Measurements from ENCODE around the gene NDUFB10. TPM values are rescaled to one million over a fixed set of nuclear protein-coding genes. Genes with fewer than 3 reads are reported as not detected.

Gene NDUFB10
- total RNA-seq, 1 donor from 2014 or later = 153 TPM

DNA sequence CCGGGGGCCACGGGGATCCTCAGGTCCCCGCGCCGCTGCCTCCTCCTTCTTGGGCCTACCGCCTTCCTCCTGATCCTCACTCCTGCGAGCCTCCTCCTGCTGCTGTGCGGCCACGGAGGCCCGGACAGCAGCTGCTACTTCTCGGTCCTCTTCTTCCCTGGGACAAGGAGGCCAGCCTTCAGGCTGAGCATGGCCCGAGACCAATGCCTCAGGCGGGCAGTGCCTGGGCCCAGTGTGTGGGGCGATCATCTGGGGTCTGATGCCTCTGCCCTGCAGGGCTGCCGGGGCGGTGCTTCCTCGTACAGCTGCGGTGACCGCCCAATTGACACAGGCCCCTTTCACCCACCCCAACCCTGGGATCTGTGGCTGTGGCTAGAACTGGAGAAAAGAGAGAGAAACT is 41.7 kb downstream of the NDUFB10 start:
- peaks cover 50% of the 10 kb centered on the region for H3K79me2 ChIP-seq (ENCODE audit: insufficient read depth, low read length)
- Mint-ChIP-seq H3K9me3 (ENCODE audit: unreplicated experiment) (no peaks in the 10 kb centered on the region), H3K27ac (ENCODE audit: unreplicated experiment) (no peak overlapping the region), H3K36me3 (ENCODE audit: low read depth, unreplicated experiment) (peaks cover 9% of the 10 kb centered on the region), H3K4me1 (ENCODE audit: low read depth, unreplicated experiment) (peaks cover 5% of the 10 kb centered on the region), H3K4me3 (ENCODE audit: unreplicated experiment) (no peak overlapping the region), H3K27me3 (ENCODE audit: low read depth, unreplicated experiment) (no peaks in the 10 kb centered on the region)
- TF ChIP-seq EZH2 (IDR thresholded peaks at IDR 0.05; ENCODE audit: insufficient read depth, low read length) = no peak
- TF ChIP-seq, protein P1, sequence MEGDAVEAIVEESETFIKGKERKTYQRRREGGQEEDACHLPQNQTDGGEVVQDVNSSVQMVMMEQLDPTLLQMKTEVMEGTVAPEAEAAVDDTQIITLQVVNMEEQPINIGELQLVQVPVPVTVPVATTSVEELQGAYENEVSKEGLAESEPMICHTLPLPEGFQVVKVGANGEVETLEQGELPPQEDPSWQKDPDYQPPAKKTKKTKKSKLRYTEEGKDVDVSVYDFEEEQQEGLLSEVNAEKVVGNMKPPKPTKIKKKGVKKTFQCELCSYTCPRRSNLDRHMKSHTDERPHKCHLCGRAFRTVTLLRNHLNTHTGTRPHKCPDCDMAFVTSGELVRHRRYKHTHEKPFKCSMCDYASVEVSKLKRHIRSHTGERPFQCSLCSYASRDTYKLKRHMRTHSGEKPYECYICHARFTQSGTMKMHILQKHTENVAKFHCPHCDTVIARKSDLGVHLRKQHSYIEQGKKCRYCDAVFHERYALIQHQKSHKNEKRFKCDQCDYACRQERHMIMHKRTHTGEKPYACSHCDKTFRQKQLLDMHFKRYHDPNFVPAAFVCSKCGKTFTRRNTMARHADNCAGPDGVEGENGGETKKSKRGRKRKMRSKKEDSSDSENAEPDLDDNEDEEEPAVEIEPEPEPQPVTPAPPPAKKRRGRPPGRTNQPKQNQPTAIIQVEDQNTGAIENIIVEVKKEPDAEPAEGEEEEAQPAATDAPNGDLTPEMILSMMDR (IDR thresholded peaks at IDR 0.05; ENCODE audit: insufficient read depth, low read depth, low read length) = no peak
- H3K36me3 ChIP-seq (ENCODE audit: insufficient read depth, low read length) = peaks cover 8% of the 10 kb centered on the region
- H3K4me2 ChIP-seq (ENCODE audit: low read length) = no peak overlapping the region
- no peak overlapping the region for H3K4me3 ChIP-seq (ENCODE audit: insufficient read depth, low read depth, low read length)
- H2AFZ ChIP-seq (ENCODE audit: low read depth, low read length) = no peak overlapping the region
- peaks cover 16% of the 10 kb centered on the region for H3K4me1 ChIP-seq (ENCODE audit: insufficient read depth, low read length)
- no peak overlapping the region for H3K9ac ChIP-seq (ENCODE audit: low read length)
- no peak overlapping the region for H3K27ac ChIP-seq (ENCODE audit: low read depth, low read length)
- H4K20me1 ChIP-seq (ENCODE audit: insufficient read depth, low read length) = peaks cover 68% of the 10 kb centered on the region
- DNase-seq (ENCODE audit: low read depth) = no peak
- no peaks in the 10 kb centered on the region for H3K27me3 ChIP-seq (ENCODE audit: insufficient read depth, low read length)
- no peak for FAIRE-seq
- H3K9me3 ChIP-seq (ENCODE audit: insufficient read depth, low read depth, low read length) = no peaks in the 10 kb centered on the region

DNA sequence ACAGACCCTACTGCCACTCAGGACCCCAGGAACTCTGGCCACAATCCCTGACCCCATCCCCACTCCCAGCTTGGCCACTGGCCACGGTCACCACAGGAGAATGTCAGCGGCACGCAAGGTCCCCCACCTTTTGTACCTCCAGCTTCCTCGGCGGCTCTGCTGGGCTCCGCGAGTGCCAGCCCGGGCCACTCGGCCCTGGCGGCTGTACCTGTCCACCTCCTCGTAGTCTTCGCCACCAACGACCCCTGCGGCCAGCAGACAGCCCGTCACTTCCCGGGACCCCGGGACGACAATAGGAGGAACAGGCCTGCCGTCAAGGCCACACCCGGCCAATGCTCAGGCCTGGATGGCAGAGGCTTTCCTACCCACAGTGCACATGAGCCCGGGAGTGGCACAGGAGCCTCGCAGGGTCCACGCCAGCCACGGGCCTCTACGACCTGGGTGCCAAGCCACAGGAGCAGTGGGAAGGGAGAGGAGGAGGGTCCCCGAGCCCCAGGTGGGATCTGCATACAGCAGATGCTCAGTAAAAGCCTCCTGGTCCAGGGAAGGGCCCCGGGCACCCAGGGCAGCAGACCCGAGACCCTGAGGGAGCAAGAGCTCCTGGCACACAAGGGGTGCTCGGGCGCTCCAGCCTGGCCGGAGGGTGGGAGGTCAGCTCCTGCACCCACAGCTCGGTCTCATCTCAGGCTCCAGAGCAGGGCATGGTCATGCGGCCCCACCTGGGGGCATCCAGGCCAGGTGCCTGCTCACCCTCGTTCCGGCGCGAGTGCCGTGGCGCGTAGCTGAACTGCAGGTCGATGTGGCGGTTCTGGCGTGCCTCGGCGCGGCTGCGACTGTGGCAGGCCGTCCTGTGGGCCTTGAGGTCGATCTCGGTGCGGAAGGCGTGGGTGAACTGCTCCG is 42.4 kb downstream of the NDUFB10 start:
- no peak overlapping the region for H3K4me3 ChIP-seq (ENCODE audit: insufficient read depth, low read depth, low read length)
- peaks cover 9% of the 10 kb centered on the region for H3K36me3 Mint-ChIP-seq (ENCODE audit: low read depth, unreplicated experiment)
- no peaks in the 10 kb centered on the region for H3K27me3 Mint-ChIP-seq (ENCODE audit: low read depth, unreplicated experiment)
- peaks cover 16% of the 10 kb centered on the region for H3K4me1 ChIP-seq (ENCODE audit: insufficient read depth, low read length)
- no peak overlapping the region for H3K4me3 Mint-ChIP-seq (ENCODE audit: unreplicated experiment)
- no peak overlapping the region for H2AFZ ChIP-seq (ENCODE audit: low read depth, low read length)
- H3K9ac ChIP-seq (ENCODE audit: low read length) = no peak overlapping the region
- FAIRE-seq (no peak), DNase-seq (ENCODE audit: low read depth) (no peak)
- H3K9me3 ChIP-seq (ENCODE audit: insufficient read depth, low read depth, low read length) = no peaks in the 10 kb centered on the region
- H3K9me3 Mint-ChIP-seq (ENCODE audit: unreplicated experiment) = no peaks in the 10 kb centered on the region
- H3K27ac Mint-ChIP-seq (ENCODE audit: unreplicated experiment) = no peak overlapping the region
- H3K36me3 ChIP-seq (ENCODE audit: insufficient read depth, low read length) = peaks cover 8% of the 10 kb centered on the region
- no peaks in the 10 kb centered on the region for H3K27me3 ChIP-seq (ENCODE audit: insufficient read depth, low read length)
- TF ChIP-seq, protein P1 (IDR thresholded peaks at IDR 0.05; ENCODE audit: insufficient read depth, low read depth, low read length) = no peak
- no peak for TF ChIP-seq EZH2 (IDR thresholded peaks at IDR 0.05; ENCODE audit: insufficient read depth, low read length)
- no peak overlapping the region for H3K4me2 ChIP-seq (ENCODE audit: low read length)
- peaks cover 57% of the 10 kb centered on the region for H3K79me2 ChIP-seq (ENCODE audit: insufficient read depth, low read length)
- H3K27ac ChIP-seq (ENCODE audit: low read depth, low read length) = no peak overlapping the region
- H3K4me1 Mint-ChIP-seq (ENCODE audit: low read depth, unreplicated experiment) = peaks cover 8% of the 10 kb centered on the region
- peaks cover 73% of the 10 kb centered on the region for H4K20me1 ChIP-seq (ENCODE audit: insufficient read depth, low read length)
